Lower leg skin (tissue), 4 donors: ENCODE measurements around the gene UBTF. TPM values are rescaled to one million over a fixed set of nuclear protein-coding genes. Genes with fewer than 3 reads are reported as not detected.
"Not testable (repeated sequence)": the region's sequence is repeated elsewhere in the genome, so short reads cannot be mapped to it uniquely, and the experiment has no call there.

Experiments
- DNase-seq, 2 donors: peaks; one replicate each; pipeline ENCODE4 v3.0.0-alpha.2; 2019; ENCODE audit warnings: low spot score in 2 of 2
- H3K4me3 ChIP-seq: fragments of 200-600 bp; sonication (generic); 2 replicates; pipeline ENCODE4 v1.5.1; 2017; ENCODE audit warnings: mild to moderate bottlenecking, low read depth; ENCODE audit not compliant: poor library complexity, severe bottlenecking
- POLR2A ChIP-seq, 2 donors: fragments of 450-650 bp; IDR thresholded peaks; one replicate each; pipeline ENCODE4 v1.6.1; 2016 to 2017; ENCODE audit warnings: antibody characterized with exemption in 2 of 2, mild to moderate bottlenecking in 1 of 2, moderate library complexity in 1 of 2
- WGBS, 2 donors: methylation state at CpG; one replicate each; pipeline ENCODE4 v1.1.5; 2018; 5-methylcytosine and 5-hydroxymethylcytosine counted together
- intact Hi-C: fragments of 100-400 bp; cut with DNase I; formaldehyde crosslinking; loops from one replicate; pipeline ENCODE4 v1.15.0; 2023; ENCODE audit warnings: low total_unique reads
- total RNA-seq, 4 donors: library from RNA; depleted of rRNA; stranded (reverse); fragments of >200 nt; gene quantifications; one replicate each; pipeline ENCODE4 v1.1.0, GENCODE V29; 2016
- TF ChIP-seq, protein P1 (sequence below), 3 donors: fragments of 450-650 bp; IDR thresholded peaks; one replicate each; pipeline ENCODE4 v1.5.1; 2016; ENCODE audit warnings: antibody characterized with exemption in 3 of 3, mild to moderate bottlenecking in 3 of 3, moderate library complexity in 2 of 3

Gene UBTF
- total RNA-seq, 4 donors from 2014 or later = 62.4 to 70.8 (median 65.7) TPM

DNA sequence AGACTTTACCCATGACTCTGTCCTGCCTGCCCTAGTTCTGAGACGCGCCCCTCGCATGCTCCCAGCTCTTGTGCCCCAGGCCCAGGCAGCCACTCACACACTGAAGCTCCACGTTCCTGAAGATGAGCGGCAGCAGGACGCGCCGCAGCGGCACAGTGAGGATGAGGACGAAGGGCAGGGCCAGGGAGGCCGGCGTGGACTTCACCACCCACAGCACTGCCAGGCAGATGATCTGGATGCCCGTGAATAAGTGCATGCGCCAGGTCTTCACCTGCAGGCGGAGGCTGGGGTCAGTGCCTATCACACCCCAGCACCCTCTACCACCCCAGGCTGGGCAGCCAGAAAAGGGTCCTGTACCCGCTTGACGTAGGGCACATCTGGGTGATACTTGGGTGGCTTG lies 31.6 kb upstream of the UBTF start:
- intact Hi-C loops = no loop called here
- 91 to 92% methylated on average over 12 to 17 of the region's 17 CpGs for WGBS, 2 donors
- no peak for DNase-seq
- TF ChIP-seq POLR2A (IDR thresholded peaks at IDR 0.05) = no peak
- TF ChIP-seq, protein P1, sequence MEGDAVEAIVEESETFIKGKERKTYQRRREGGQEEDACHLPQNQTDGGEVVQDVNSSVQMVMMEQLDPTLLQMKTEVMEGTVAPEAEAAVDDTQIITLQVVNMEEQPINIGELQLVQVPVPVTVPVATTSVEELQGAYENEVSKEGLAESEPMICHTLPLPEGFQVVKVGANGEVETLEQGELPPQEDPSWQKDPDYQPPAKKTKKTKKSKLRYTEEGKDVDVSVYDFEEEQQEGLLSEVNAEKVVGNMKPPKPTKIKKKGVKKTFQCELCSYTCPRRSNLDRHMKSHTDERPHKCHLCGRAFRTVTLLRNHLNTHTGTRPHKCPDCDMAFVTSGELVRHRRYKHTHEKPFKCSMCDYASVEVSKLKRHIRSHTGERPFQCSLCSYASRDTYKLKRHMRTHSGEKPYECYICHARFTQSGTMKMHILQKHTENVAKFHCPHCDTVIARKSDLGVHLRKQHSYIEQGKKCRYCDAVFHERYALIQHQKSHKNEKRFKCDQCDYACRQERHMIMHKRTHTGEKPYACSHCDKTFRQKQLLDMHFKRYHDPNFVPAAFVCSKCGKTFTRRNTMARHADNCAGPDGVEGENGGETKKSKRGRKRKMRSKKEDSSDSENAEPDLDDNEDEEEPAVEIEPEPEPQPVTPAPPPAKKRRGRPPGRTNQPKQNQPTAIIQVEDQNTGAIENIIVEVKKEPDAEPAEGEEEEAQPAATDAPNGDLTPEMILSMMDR (IDR thresholded peaks at IDR 0.05) = no peak
- H3K4me3 ChIP-seq = no peak overlapping the region

DNA sequence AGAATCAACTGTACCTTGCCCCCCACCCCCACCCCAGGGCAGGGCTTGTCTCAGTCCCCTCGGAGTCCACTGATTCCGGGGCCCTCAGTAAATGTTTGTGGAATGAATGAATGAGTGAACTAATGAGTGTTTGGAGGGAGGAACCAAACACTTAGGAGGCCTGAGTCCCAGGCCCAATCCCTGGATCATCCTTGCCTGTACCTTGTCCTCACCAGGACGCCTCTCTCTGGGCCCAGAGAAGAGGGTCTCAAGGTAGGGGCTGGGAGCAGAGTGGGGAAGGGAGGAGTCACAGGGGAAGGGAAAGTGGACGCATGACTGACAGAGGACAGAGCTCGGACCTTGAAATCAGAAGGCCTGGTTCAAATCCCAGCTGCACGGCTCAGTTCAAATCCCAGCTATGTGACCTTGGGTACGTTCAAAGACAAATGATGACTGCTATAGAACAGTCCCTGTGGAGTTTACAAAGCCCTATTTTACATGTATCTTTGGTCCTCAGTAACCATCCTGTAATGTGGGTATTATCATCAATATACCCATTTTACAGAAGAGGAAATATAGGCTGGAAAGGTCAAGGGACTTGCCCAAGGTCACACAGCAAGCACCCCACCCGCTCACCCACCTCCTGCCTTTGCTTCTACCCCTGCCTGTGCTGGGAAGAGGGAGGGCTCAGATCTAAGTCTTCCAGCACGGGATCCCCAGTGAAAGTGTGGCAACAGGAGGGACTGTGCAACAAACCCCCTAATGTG lies 30.2 kb upstream of the UBTF start:
- TF ChIP-seq, protein P1 (IDR thresholded peaks at IDR 0.05) = no peak
- TF ChIP-seq POLR2A (IDR thresholded peaks at IDR 0.05) = no peak

DNA sequence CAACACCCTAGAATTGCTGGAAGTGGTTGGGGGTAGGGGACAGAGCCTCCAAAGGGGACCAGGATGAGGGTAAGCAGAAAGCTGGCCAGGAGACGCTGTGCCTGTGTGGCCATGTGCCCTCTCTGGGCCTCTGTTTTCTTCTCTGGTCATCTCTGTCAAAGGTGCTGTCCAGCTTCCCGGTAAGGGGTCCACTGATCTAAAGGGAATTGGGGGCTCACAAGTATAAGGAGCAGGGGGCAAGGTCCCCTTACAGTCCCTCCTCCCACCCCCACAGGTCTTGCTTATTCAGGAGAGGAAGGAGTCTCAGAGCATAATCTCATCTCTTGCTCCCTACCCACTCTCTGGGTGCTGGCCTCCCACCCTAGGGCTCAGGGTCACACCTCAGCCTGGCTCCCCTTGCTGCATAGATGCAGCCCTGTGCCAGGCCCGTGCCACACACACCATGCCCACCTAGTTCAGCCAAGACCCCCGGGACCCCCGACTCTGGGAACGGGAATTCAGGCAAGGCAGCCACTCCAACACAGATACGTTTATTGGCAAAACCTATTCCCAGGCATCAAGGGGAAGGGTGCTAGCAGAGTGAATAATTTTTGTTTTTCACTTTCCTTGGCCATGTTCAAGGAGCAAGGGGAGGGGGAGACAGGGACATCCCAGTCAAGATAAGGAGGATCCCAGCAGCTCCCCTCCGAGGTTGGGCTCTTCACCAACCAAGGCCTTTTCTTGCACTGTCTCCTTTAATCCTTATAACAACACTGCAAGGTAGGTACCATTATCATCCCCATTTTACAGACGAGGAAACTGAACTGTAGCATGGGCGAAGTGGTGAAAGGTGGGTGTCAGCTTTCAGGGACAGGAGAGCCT lies 28.6 kb upstream of the UBTF start:
- no peak overlapping the region for H3K4me3 ChIP-seq
- no peak for TF ChIP-seq POLR2A (IDR thresholded peaks at IDR 0.05)
- TF ChIP-seq, protein P1 (IDR thresholded peaks at IDR 0.05) = no peak
- DNase-seq = no peak
- intact Hi-C loops = no loop called here
- 85 to 92% methylated on average over 10 of the region's 10 CpGs for WGBS, 2 donors

More for the DNA sequence above, 30.2 kb upstream of the UBTF start:
- no peak for DNase-seq
- H3K4me3 ChIP-seq = no peak overlapping the region
- 88 to 91% methylated on average over 9 of the region's 9 CpGs for WGBS, 2 donors
- intact Hi-C loops = no loop called here

DNA sequence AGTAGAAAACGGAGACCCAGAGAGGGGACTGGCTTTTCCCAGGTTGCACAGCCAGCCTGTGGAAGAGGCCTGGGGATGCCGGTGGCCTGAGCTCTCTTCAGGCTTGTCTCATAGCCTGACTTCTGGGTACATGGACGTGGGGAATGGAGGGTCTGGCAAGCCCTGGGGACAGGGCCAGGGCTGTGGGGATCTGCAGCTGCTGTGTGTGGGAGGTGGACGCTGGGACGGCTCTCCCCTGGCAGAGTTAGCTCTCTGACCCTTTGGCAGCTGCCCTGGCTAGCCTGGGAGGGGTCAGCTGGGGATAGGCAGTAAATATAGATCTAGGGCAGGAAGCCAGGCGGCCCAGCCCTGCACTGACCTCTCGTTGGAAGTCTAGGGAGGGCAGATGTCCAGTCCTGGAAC lies 28.0 kb upstream of the UBTF start:
- H3K4me3 ChIP-seq = no peak overlapping the region
- TF ChIP-seq POLR2A (IDR thresholded peaks at IDR 0.05) = no peak
- TF ChIP-seq, protein P1 (IDR thresholded peaks at IDR 0.05) = no peak
- WGBS, 2 donors = 56 to 64% methylated on average over 7 of the region's 7 CpGs

DNA sequence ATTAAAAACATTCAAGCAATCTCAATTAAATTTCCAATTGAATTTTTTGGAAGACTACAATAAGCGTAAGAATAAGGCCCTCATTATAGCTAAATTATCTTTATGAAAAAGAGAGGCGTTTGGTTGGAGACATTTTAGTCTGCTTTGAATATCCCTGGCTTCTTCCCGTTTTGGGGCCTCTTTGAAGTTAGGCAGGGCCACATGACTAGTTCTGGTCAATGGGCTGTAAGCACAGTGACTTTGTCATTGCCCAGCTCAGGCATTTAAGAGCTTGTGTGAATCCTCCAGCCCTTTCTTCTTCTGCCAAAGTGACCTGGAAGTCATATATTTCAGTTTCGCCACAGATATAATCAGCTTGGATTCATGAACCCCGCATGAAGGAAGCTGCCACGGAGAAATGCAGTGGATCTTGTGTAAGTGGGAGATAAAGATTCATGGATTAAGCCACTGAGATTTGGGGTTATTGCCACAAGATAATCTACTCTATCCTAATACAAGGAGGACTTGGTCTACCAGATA lies 21.7 kb upstream of the UBTF start:
- 60 to 63% methylated on average over 6 of the region's 6 CpGs for WGBS, 2 donors
- TF ChIP-seq, protein P1 (IDR thresholded peaks at IDR 0.05) = no peak
- no peak for TF ChIP-seq POLR2A (IDR thresholded peaks at IDR 0.05)
- DNase-seq = no peak
- intact Hi-C loops = no loop called here
- no peak overlapping the region for H3K4me3 ChIP-seq

More for the DNA sequence above, 28.0 kb upstream of the UBTF start:
- no peak for DNase-seq
- intact Hi-C loops = no loop called here

DNA sequence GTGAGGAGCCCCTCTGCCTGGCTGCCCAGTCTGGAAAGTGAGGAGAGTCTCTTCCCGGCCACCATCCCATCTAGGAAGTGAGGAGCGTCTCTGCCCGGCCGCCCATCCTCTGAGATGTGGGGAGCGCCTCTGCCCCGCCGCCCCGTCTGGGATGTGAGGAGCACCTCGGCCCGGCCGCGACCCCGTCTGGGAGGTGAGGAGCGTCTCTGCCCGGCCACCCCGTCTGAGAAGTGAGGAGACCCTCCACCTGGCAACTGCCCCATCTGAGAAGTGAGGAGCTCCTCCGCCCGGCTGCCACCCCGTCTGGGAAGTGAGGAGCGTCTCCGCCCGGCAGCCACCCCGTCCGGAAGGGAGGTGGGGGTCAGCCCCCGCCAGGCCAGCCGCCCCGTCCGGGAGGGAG lies 18.4 kb upstream of the UBTF start:
- H3K4me3 ChIP-seq, intact Hi-C loops, DNase-seq: not testable (repeated sequence)
- 80 to 95% methylated on average over 12 to 18 of the region's 28 CpGs for WGBS, 2 donors
